Measurements from ENCODE around the gene PAK4. TPM values are rescaled to one million over a fixed set of nuclear protein-coding genes. Genes with fewer than 3 reads are reported as not detected.
"Not testable (repeated sequence)": the region's sequence is repeated elsewhere in the genome, so short reads cannot be mapped to it uniquely, and the experiment has no call there.

Gene PAK4
- total RNA-seq, 2 experiments from 2014 or later, result 15.3 to 18.2 TPM

GRCh38 chr19:39136225-39136940 lies 10.8 kb downstream of the PAK4 start:
- ChIA-PET CTCF (no interaction called here), POLR2A (no interaction called here)
- Mint-ChIP-seq H3K9me3 (ENCODE audit: insufficient read depth) (no peaks in the 10 kb centered on the region), H3K4me1 (ENCODE audit: low read depth) (peaks cover 3% of the 10 kb centered on the region), H3K27me3 (ENCODE audit: low read depth) (no peaks in the 10 kb centered on the region), H3K27ac (no peak overlapping the region), H3K36me3 (ENCODE audit: low read depth) (no peaks in the 10 kb centered on the region), H3K4me3 (no peak overlapping the region)
- ATAC-seq (no peak), DNase-seq (no peak)

GRCh38 chr19:39137131-39137530 lies 11.5 kb downstream of the PAK4 start:
- Mint-ChIP-seq H3K4me1 (ENCODE audit: low read depth) (peaks cover 3% of the 10 kb centered on the region), H3K36me3 (ENCODE audit: low read depth) (no peaks in the 10 kb centered on the region), H3K4me3 (no peak overlapping the region), H3K9me3 (ENCODE audit: insufficient read depth) (no peaks in the 10 kb centered on the region), H3K27ac (no peak overlapping the region), H3K27me3 (ENCODE audit: low read depth) (no peaks in the 10 kb centered on the region)
- DNase-seq (no peak), ATAC-seq (no peak)
- ChIA-PET POLR2A (no interaction called here), CTCF (no interaction called here)

- Mint-ChIP-seq H3K27ac (no peak overlapping the region), H3K27me3 (ENCODE audit: low read depth) (no peaks in the 10 kb centered on the region), H3K4me3 (no peak overlapping the region), H3K4me1 (ENCODE audit: low read depth) (peaks cover 3% of the 10 kb centered on the region), H3K9me3 (ENCODE audit: insufficient read depth) (no peaks in the 10 kb centered on the region), H3K36me3 (ENCODE audit: low read depth) (no peaks in the 10 kb centered on the region)
- DNase-seq, result no peak
- ChIA-PET CTCF (no interaction called here), POLR2A (no interaction called here)
- ATAC-seq, result no peak
Measured at GRCh38 chr19:39138221-39139211, 12.9 kb downstream of the PAK4 start.

- DNase-seq (no peak), ATAC-seq (no peak)
- H3K27me3 Mint-ChIP-seq (ENCODE audit: low read depth), result no peaks in the 10 kb centered on the region
- H3K4me3 Mint-ChIP-seq, result no peak overlapping the region
- no peak overlapping the region for H3K27ac Mint-ChIP-seq
- H3K4me1 Mint-ChIP-seq (ENCODE audit: low read depth), result peaks cover 4% of the 10 kb centered on the region
- no peaks in the 10 kb centered on the region for H3K9me3 Mint-ChIP-seq (ENCODE audit: insufficient read depth)
- ChIA-PET POLR2A (no interaction called here), CTCF (no interaction called here)
- no peaks in the 10 kb centered on the region for H3K36me3 Mint-ChIP-seq (ENCODE audit: low read depth)
Measured at GRCh38 chr19:39139305-39139874, 13.8 kb downstream of the PAK4 start.

GRCh38 chr19:39139971-39140453 lies 14.4 kb downstream of the PAK4 start:
- Mint-ChIP-seq H3K27ac (no peak overlapping the region), H3K36me3 (ENCODE audit: low read depth) (no peaks in the 10 kb centered on the region), H3K4me1 (ENCODE audit: low read depth) (peaks cover 8% of the 10 kb centered on the region), H3K27me3 (ENCODE audit: low read depth) (no peaks in the 10 kb centered on the region), H3K9me3 (ENCODE audit: insufficient read depth) (no peaks in the 10 kb centered on the region), H3K4me3 (no peak overlapping the region)
- ChIA-PET CTCF (no interaction called here), POLR2A (no interaction called here)
- DNase-seq, result no peak
- ATAC-seq, result no peak

GRCh38 chr19:39140594-39140993 lies 15.0 kb downstream of the PAK4 start:
- Mint-ChIP-seq H3K9me3 (ENCODE audit: insufficient read depth) (no peaks in the 10 kb centered on the region), H3K4me3 (no peak overlapping the region), H3K27me3 (ENCODE audit: low read depth) (no peaks in the 10 kb centered on the region), H3K4me1 (ENCODE audit: low read depth) (peaks cover 8% of the 10 kb centered on the region), H3K36me3 (ENCODE audit: low read depth) (no peaks in the 10 kb centered on the region), H3K27ac (no peak overlapping the region)
- DNase-seq (no peak), ATAC-seq (no peak)
- ChIA-PET POLR2A (no interaction called here), CTCF (no interaction called here)

GRCh38 chr19:39141929-39142328 lies 16.3 kb downstream of the PAK4 start:
- Mint-ChIP-seq H3K27ac (no peak overlapping the region), H3K4me3 (no peak overlapping the region), H3K9me3 (ENCODE audit: insufficient read depth) (no peaks in the 10 kb centered on the region), H3K36me3 (ENCODE audit: low read depth) (no peaks in the 10 kb centered on the region), H3K4me1 (ENCODE audit: low read depth) (peaks cover 6% of the 10 kb centered on the region), H3K27me3 (ENCODE audit: low read depth) (no peaks in the 10 kb centered on the region)
- no peak for DNase-seq
- ATAC-seq, result no peak
- POLR2A ChIA-PET, result no interaction called here
- CTCF ChIA-PET, result interaction anchor here (1.1 kb wide), 1 partner anchor 20 kb away, joined by 3 read pairs; no protein-coding TSS in a partner anchor

GRCh38 chr19:39142630-39143029 lies 17.0 kb downstream of the PAK4 start:
- Mint-ChIP-seq H3K4me1 (ENCODE audit: low read depth) (peaks cover 12% of the 10 kb centered on the region), H3K9me3 (ENCODE audit: insufficient read depth) (no peaks in the 10 kb centered on the region)
- POLR2A ChIA-PET, result no interaction called here

GRCh38 chr19:39143757-39144289 lies 18.2 kb downstream of the PAK4 start:
- H3K4me3 Mint-ChIP-seq; POLR2A ChIA-PET; CTCF ChIA-PET; H3K36me3 Mint-ChIP-seq (ENCODE audit: low read depth); H3K27me3 Mint-ChIP-seq (ENCODE audit: low read depth); ATAC-seq; DNase-seq; H3K27ac Mint-ChIP-seq; H3K9me3 Mint-ChIP-seq (ENCODE audit: insufficient read depth): not testable (repeated sequence)
- peaks cover 13% of the 10 kb centered on the region for H3K4me1 Mint-ChIP-seq (ENCODE audit: low read depth)

More at GRCh38 chr19:39142630-39143029, 17.0 kb downstream of the PAK4 start:
- H3K27me3 Mint-ChIP-seq (ENCODE audit: low read depth), result no peaks in the 10 kb centered on the region
- no peaks in the 10 kb centered on the region for H3K36me3 Mint-ChIP-seq (ENCODE audit: low read depth)
- CTCF ChIA-PET, result interaction anchor here (0.6 to 1.1 kb wide), 2 partner anchors 20 to 63 kb away, joined by 3 read pairs; no protein-coding TSS in a partner anchor
- no peak overlapping the region for H3K27ac Mint-ChIP-seq
- H3K4me3 Mint-ChIP-seq, result no peak overlapping the region
- DNase-seq, result no peak
- ATAC-seq, result no peak

- H3K27ac Mint-ChIP-seq, result no peak overlapping the region
- peaks cover 13% of the 10 kb centered on the region for H3K4me1 Mint-ChIP-seq (ENCODE audit: low read depth)
- DNase-seq (no peak), ATAC-seq (no peak)
- POLR2A ChIA-PET, result no interaction called here
- no peak overlapping the region for H3K4me3 Mint-ChIP-seq
- CTCF ChIA-PET, result no interaction called here
- no peaks in the 10 kb centered on the region for H3K9me3 Mint-ChIP-seq (ENCODE audit: insufficient read depth)
- H3K36me3 Mint-ChIP-seq (ENCODE audit: low read depth), result no peaks in the 10 kb centered on the region
- H3K27me3 Mint-ChIP-seq (ENCODE audit: low read depth), result no peaks in the 10 kb centered on the region
Measured at GRCh38 chr19:39144290-39145071, 18.9 kb downstream of the PAK4 start.

- no peak overlapping the region for H3K4me3 Mint-ChIP-seq
- no peaks in the 10 kb centered on the region for H3K9me3 Mint-ChIP-seq (ENCODE audit: insufficient read depth)
- ChIA-PET POLR2A (interaction anchor here (0.7 kb wide), 1 partner anchor 160 kb away, joined by 3 read pairs; no protein-coding TSS in a partner anchor), CTCF (no interaction called here)
- no peak overlapping the region for H3K27ac Mint-ChIP-seq
- peaks cover 13% of the 10 kb centered on the region for H3K4me1 Mint-ChIP-seq (ENCODE audit: low read depth)
- no peaks in the 10 kb centered on the region for H3K36me3 Mint-ChIP-seq (ENCODE audit: low read depth)
- ATAC-seq (no peak), DNase-seq (no peak)
- no peaks in the 10 kb centered on the region for H3K27me3 Mint-ChIP-seq (ENCODE audit: low read depth)
Measured at GRCh38 chr19:39145180-39145953, 19.8 kb downstream of the PAK4 start.
